HG03025 (cell line): Measurements from ENCODE around the gene NANOGP8.
"Not testable (repeated sequence)": the region's sequence is repeated elsewhere in the genome, so short reads cannot be mapped to it uniquely, and the experiment has no call there.

Experiments
- ATAC-seq: cut with Tn5 transposase; IDR thresholded peaks from one replicate; pipeline ENCODE4 v1.9.1; 2021; ENCODE audit warnings: mild to moderate bottlenecking, moderate library complexity; ENCODE audit not compliant: unreplicated experiment, low FRiP score

Gene NANOGP8

GRCh38 chr15:35098737-35099136 is 13.6 kb upstream of the NANOGP8 start:
- no peak for ATAC-seq

- no peak for ATAC-seq
Measured at GRCh38 chr15:35095941-35096340, 10.8 kb upstream of the NANOGP8 start.

GRCh38 chr15:35092846-35093245 is 7.8 kb upstream of the NANOGP8 start:
- ATAC-seq = no peak

- no peak for ATAC-seq
Measured at GRCh38 chr15:35092311-35092710, 7.2 kb upstream of the NANOGP8 start.

- no peak for ATAC-seq
Measured at GRCh38 chr15:35090104-35090807, 5.2 kb upstream of the NANOGP8 start.

GRCh38 chr15:35089551-35089950 is 4.5 kb upstream of the NANOGP8 start:
- no peak for ATAC-seq

GRCh38 chr15:35088329-35088728 is 3.2 kb upstream of the NANOGP8 start:
- no peak for ATAC-seq

- no peak for ATAC-seq
Measured at GRCh38 chr15:35087759-35088158, 2.7 kb upstream of the NANOGP8 start.

GRCh38 chr15:35082371-35083348 is 2.4 kb downstream of the NANOGP8 start:
- not testable (repeated sequence) for ATAC-seq

GRCh38 chr15:35081626-35082365 is 3.3 kb downstream of the NANOGP8 start:
- ATAC-seq = not testable (repeated sequence)

GRCh38 chr15:35080226-35080625 is 4.9 kb downstream of the NANOGP8 start:
- no peak for ATAC-seq

GRCh38 chr15:35078221-35078915 is 6.7 kb downstream of the NANOGP8 start:
- no peak for ATAC-seq

GRCh38 chr15:35071106-35071505 is 14.0 kb downstream of the NANOGP8 start:
- ATAC-seq = no peak

- no peak for ATAC-seq
Measured at GRCh38 chr15:35068846-35069475, 16.1 kb downstream of the NANOGP8 start.

- no peak for ATAC-seq
Measured at GRCh38 chr15:35067496-35068347, 17.4 kb downstream of the NANOGP8 start.

GRCh38 chr15:35066094-35066493 is 19.0 kb downstream of the NANOGP8 start:
- ATAC-seq = no peak

GRCh38 chr15:35064576-35065190 is 20.4 kb downstream of the NANOGP8 start:
- ATAC-seq = no peak

GRCh38 chr15:35062738-35063099 is 22.4 kb downstream of the NANOGP8 start:
- no peak for ATAC-seq
